SK-N-SH (cell line): ENCODE data around the gene TSEN2.

Source experiments
- GATA2 ChIP-seq: sonication (generic); formaldehyde crosslinking; IDR thresholded peaks from 2 replicates; pipeline ENCODE4 v1.5.0; 2020; ENCODE audit warnings: mild to moderate bottlenecking, missing genetic modification reagents
- MEF2A ChIP-seq: IDR thresholded peaks from 2 replicates; pipeline ENCODE4 v1.4.0; 2012; ENCODE audit warnings: low read depth, borderline replicate concordance
- NRF1 ChIP-seq: IDR thresholded peaks from 2 replicates; pipeline ENCODE4 v1.6.1; 2012; ENCODE audit warnings: low read depth, mild to moderate bottlenecking, low read length
- POLR2AphosphoS5 ChIP-seq: IDR thresholded peaks from 2 replicates; pipeline ENCODE4 v1.6.1; 2012; ENCODE audit warnings: low read depth, low read length
- TF ChIP-seq, protein P1 (sequence below): fragments of 200-600 bp; sonication (generic); IDR thresholded peaks from 2 replicates; pipeline ENCODE4 v1.6.1; 2017; ENCODE audit warnings: antibody characterized with exemption, mild to moderate bottlenecking, moderate library complexity
- TF ChIP-seq, protein P2 (sequence below): fragments of 150-350 bp; IDR thresholded peaks from 2 replicates; pipeline ENCODE4 v1.6.1; 2017; ENCODE audit warnings: antibody characterized with exemption, low read length, low read depth, borderline replicate concordance

DNA sequence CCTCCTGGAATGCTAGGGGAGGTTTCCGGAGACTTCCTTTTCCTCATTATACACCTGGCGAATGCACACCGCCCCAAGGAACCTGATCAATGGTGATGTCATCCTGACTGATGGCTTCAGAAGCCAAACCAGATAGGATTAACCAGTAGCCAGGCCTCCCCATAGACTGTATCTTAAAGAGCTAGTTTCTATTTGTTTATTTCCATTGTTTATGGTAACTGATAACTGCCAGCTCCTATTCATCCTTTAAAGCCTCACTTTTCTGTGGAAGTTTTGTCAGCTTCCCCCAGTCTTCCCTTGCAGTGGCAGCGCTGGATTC is 61.2 kb downstream of the TSEN2 start, which contains the start of gene MKRN2OS:
- TF ChIP-seq, protein P1, sequence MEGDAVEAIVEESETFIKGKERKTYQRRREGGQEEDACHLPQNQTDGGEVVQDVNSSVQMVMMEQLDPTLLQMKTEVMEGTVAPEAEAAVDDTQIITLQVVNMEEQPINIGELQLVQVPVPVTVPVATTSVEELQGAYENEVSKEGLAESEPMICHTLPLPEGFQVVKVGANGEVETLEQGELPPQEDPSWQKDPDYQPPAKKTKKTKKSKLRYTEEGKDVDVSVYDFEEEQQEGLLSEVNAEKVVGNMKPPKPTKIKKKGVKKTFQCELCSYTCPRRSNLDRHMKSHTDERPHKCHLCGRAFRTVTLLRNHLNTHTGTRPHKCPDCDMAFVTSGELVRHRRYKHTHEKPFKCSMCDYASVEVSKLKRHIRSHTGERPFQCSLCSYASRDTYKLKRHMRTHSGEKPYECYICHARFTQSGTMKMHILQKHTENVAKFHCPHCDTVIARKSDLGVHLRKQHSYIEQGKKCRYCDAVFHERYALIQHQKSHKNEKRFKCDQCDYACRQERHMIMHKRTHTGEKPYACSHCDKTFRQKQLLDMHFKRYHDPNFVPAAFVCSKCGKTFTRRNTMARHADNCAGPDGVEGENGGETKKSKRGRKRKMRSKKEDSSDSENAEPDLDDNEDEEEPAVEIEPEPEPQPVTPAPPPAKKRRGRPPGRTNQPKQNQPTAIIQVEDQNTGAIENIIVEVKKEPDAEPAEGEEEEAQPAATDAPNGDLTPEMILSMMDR = no peak
- TF ChIP-seq NRF1 = no peak
- TF ChIP-seq POLR2AphosphoS5 = no peak
- TF ChIP-seq, protein P2, sequence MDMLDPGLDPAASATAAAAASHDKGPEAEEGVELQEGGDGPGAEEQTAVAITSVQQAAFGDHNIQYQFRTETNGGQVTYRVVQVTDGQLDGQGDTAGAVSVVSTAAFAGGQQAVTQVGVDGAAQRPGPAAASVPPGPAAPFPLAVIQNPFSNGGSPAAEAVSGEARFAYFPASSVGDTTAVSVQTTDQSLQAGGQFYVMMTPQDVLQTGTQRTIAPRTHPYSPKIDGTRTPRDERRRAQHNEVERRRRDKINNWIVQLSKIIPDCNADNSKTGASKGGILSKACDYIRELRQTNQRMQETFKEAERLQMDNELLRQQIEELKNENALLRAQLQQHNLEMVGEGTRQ = no peak
- no peak for TF ChIP-seq MEF2A
- TF ChIP-seq GATA2 (CRISPR knock-in tag) = no peak
